ENCODE measurements around the gene KLK1. TPM values are rescaled to one million over a fixed set of nuclear protein-coding genes. Genes with fewer than 3 reads are reported as not detected.

The KLK1 gene
- total RNA-seq, 4 donors from 2014 or later: 0.78 to 1.8 (median 1.5) TPM; not detected in 1

GRCh38 chr19:50798659-50799546, 24.7 kb downstream of the KLK1 start:
- Histone ChIP-seq H3K4me3 (no peak overlapping the region), H3K27ac (no peak overlapping the region), H3K9me3 (no peaks in the 10 kb centered on the region), H3K36me3 (peaks cover 0 to 67% (median 6%) of the 10 kb centered on the region in 3 donors), H3K4me1 (peaks cover 0 to 21% (median 15%) of the 10 kb centered on the region in 4 donors), H3K27me3 (no peaks in the 10 kb centered on the region)
- TF ChIP-seq CTCF (IDR thresholded peaks at IDR 0.05) (no peak), POLR2A (IDR thresholded peaks at IDR 0.05) (no peak), EP300 (IDR thresholded peaks at IDR 0.05) (no peak)
- DNase-seq (ENCODE audit: low spot score in 2 of 2): no peak
- 79 to 87% methylated on average over 14 to 17 of the region's 21 CpGs for WGBS, 2 donors

- DNase-seq (ENCODE audit: low spot score in 2 of 2): no peak
- H3K27ac ChIP-seq: no peak overlapping the region
- TF ChIP-seq EP300 (IDR thresholded peaks at IDR 0.05) (no peak), POLR2A (IDR thresholded peaks at IDR 0.05) (no peak), CTCF (IDR thresholded peaks at IDR 0.05) (no peak)
- no peak overlapping the region for H3K4me3 ChIP-seq
- H3K36me3 ChIP-seq: peaks cover 0 to 67% (median 6%) of the 10 kb centered on the region in 3 donors
- peaks cover 0 to 12% (median 6%) of the 10 kb centered on the region in 4 donors for H3K4me1 ChIP-seq
- 79 to 81% methylated on average over 13 to 16 of the region's 18 CpGs for WGBS, 2 donors
- no peaks in the 10 kb centered on the region for H3K27me3 ChIP-seq
- H3K9me3 ChIP-seq: no peaks in the 10 kb centered on the region
Observed at GRCh38 chr19:50797781-50798658, 25.6 kb downstream of the KLK1 start.

GRCh38 chr19:50797429-50797780, 26.2 kb downstream of the KLK1 start:
- Histone ChIP-seq H3K9me3 (no peaks in the 10 kb centered on the region), H3K36me3 (peaks cover 0 to 67% (median 6%) of the 10 kb centered on the region in 3 donors), H3K27ac (no peak overlapping the region), H3K4me3 (no peak overlapping the region), H3K27me3 (no peaks in the 10 kb centered on the region), H3K4me1 (peaks cover 0 to 6% (median under 1%) of the 10 kb centered on the region in 4 donors)
- no peak for TF ChIP-seq EP300 (IDR thresholded peaks at IDR 0.05)
- no peak for TF ChIP-seq POLR2A (IDR thresholded peaks at IDR 0.05)
- no peak for TF ChIP-seq CTCF (IDR thresholded peaks at IDR 0.05)
- 75 to 86% methylated on average over 5 to 7 of the region's 7 CpGs for WGBS, 2 donors
- DNase-seq (ENCODE audit: low spot score in 2 of 2): no peak

GRCh38 chr19:50796634-50797428, 26.8 kb downstream of the KLK1 start:
- no peaks in the 10 kb centered on the region for H3K27me3 ChIP-seq
- no peaks in the 10 kb centered on the region for H3K4me1 ChIP-seq
- H3K36me3 ChIP-seq: peaks cover 0 to 63% (median 6%) of the 10 kb centered on the region in 3 donors
- WGBS, 2 donors: 49 to 81% methylated on average over 3 to 7 of the region's 8 CpGs
- no peak overlapping the region for H3K4me3 ChIP-seq
- no peaks in the 10 kb centered on the region for H3K9me3 ChIP-seq
- no peak for DNase-seq (ENCODE audit: low spot score in 2 of 2)
- H3K27ac ChIP-seq: no peak overlapping the region
- TF ChIP-seq CTCF (IDR thresholded peaks at IDR 0.05) (no peak), POLR2A (IDR thresholded peaks at IDR 0.05) (no peak), EP300 (IDR thresholded peaks at IDR 0.05) (no peak)

Measured in tibial nerve (tissue), 4 donors.